HG03097 (cell line): ENCODE data around the gene PEAK1.
"Not testable (repeated sequence)": the region's sequence is repeated elsewhere in the genome, so short reads cannot be mapped to it uniquely, and the experiment has no call there.

Source experiments
- ATAC-seq: cut with Tn5 transposase; IDR thresholded peaks from one replicate; pipeline ENCODE4 v1.9.1; 2021; ENCODE audit not compliant: unreplicated experiment, low FRiP score

PEAK1 gene

DNA sequence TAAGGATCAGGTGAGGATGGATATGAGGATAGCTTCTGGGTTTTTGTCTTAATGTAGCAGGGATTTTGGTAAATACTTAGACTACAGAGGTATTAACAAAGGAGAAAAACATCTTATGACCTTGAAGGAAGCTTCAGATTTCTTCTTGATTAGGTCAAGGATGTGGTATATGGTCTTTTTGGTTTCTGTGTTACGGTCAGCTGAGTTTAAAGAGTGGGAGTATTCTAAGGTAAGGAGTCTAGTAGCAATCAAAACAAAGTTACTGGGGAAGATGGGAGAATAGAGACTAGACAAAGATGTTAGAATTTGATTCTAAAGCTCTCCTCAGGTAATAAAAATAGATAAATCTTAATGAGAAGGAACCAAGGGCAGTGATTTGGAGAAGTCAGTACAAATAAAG is 7.0 kb upstream of the PEAK1 start:
- no peak for ATAC-seq

DNA sequence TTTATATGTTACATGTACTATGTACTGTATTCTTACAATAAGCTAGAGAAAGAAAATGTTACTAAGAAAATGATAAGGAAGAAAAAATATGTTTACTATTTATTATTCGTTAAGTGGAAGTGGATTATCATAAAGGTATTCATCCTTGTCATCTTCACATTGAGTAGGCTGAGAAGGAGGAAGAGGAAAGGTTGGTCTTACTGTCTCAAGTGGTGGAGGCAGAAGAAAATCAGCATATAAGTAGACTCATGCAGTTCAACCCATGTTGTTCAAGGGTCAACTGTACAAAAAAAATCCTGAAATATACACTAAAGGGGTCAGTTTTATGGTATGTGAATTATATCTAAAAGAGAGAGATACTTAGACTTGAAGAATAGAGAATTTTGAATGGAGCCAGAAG is 6.5 kb upstream of the PEAK1 start:
- ATAC-seq = no peak

DNA sequence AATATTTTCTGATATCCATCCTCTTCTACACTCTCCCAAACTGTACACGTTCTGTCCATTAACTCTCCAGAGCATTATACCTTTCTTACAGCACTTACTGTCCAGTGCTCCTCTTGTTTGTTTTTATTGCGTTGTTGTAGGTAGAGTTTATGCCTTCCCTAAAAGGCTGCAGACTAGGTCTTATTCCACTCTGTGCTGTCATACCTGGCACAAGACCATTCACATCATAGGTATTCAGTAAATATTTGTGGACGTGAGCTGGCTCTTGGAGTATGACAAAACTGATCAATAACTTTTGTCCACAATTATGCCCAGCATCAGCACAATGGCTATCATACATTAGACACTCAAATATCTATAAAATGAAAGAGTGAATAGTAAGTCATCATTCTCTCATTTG is 5.2 kb upstream of the PEAK1 start:
- ATAC-seq = no peak

DNA sequence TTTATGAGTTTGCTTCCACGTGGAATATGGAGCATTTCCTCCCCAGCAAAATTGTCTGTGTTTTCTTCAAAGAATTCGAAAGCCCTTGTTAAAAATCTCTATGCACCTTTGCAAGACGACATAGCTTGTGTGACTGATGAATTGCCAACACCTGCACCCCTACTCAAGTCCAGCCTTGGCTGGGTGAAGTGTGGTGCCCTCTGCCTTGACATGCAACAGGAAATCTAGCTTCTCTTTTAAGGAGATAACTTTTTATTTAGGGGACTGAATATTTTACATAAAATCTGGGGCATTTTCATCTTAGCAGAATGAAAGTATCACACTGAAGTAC is 1.4 kb upstream of the PEAK1 start:
- ATAC-seq = no peak

DNA sequence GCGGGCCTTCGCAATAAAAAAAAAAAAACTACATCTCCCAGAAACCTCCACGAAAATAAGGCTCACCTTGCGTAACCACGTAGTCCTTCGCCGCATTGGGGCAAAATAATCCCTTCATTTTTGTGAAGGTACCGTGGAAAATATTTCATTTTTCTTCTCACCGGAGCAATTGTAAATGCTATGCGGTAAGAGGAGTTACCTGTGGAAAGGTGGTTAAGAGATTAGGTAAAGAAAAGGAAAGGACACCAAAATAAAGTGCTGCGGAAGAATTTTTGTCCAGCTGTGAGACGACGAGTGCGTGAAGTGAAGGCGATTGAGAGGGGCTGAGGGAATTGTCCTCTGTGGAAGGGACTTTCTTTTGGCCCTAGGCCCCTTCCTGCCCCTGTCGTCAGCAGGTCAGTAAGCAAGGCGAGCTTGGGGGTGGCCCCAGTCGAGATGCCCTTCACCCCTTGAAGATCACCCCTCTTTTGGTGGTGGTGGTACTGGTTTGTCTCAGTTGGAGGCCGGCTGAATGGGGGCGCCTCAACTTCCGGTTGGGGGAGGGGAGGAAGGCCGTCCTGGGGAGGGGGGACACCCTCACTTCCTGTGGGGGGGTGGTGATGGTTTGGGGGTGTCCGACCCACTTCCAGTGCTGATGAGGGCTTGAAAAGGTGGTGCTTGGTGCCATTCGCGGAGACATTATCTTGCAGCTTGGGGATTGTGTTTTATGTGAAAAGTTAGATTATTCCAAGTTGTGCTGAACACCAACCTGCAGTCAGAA is 886 bp upstream of the PEAK1 start, which contains the start of gene HMG20A:
Gene HMG20A (plus strand): TSS at position 279 of the 760 bp plus-strand sequence. CDS start 37,520 bp downstream, outside the sequence.
- ATAC-seq = peak; percentile 28

DNA sequence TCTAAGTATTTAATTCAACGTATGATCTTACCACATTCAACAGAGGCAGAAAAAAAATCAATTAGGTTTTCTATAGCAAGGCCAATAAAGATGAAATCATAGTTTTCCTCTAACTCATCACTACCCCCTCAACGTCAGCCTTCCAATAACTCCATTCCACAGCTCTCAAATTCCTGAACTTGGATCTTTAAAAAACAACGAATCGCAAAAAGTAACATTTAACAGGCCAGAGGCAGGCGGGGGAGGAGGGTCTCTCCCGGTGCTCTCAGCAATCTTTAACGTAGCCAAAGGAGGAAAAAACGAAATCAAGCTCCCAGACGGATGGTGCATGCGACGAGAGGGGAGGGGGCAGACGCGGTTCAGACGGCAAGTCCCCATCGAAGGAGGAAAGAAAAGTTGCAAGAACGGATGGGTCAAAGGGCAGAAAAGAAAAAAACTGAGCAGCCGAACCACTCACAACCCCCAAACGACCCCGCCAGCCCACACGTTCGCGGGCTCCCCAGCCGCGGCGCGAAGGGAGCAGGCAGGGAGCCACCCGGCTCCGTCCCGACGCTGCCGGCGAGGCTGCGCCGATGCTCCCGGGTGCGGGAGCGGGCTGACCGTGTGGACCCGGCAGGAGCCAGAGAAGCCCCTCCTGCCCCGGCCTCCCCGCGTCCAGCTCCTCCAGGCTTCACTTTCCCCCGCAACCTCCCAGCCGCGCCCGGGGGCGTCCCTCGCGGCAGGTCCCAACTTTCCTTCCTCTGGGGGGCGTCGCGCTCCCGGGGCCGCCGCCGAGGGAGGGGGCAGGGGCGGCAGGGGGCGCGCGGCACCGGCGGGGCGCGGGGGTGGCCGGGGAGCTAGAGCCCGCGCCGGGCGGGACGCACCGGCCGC is 703 bp downstream of the PEAK1 start:
- ATAC-seq = peak; percentile 27

DNA sequence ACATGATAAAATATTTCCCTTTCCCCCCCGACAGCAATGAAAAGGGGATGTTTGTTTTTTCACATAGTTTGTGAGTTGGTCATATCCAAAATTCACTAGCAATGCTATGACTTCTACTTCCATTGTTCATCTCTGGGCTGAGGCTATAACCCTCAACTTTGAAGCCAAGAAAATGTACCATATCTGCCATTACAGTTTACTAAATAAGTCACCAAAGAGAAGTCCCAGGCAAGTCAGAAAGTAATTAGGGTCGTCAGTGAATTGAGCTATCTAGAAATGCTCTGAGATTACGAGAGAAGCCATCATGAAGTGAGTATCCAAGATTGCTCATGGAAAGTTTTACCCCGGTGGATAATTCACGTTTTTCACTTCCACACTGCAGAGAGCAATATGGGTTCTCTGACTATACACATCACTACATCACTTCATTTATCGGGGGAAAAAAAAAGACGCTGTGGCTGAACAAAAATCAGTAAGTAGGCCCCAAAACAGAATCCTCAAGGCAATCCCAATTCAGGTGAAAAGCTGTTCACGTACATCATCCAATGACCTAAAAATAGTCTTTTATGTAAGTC is 1.4 kb downstream of the PEAK1 start:
- ATAC-seq = no peak

DNA sequence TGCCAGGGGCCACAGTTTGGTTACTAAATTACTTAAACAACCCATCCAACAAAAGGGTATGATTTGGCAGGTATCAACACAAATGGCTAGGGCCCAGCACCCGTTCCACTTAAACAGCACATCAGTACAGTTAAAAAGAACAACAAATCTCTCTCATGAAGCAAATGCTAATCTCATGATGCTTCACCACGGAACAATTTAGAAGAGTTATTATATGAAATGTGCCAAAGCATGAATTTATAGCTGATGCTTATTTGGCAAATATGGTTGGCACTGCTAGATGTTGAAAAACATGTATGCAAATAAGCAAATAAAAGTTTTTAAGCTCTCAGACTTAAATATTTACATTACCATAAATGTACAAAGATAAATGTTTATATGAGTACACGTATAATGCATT is 2.3 kb downstream of the PEAK1 start:
- ATAC-seq = no peak

DNA sequence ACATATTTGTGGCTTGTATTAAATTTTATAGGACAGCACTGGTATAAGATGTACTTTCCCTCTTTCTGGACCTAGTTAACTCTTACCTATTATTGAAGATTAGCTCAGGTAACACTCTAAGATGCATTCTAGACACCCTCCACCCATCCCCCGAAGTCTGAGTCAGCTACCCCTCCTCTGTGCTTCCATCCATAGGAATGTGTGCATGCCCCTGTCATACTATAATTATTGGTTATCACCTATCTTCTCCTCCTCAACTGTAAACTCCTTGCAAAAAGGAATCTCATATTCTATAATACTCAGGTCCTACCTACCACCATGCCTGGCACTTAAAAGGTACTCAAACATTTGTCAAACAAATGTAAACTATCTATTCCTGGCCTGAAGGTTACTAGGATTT is 3.0 kb downstream of the PEAK1 start:
- no peak for ATAC-seq

DNA sequence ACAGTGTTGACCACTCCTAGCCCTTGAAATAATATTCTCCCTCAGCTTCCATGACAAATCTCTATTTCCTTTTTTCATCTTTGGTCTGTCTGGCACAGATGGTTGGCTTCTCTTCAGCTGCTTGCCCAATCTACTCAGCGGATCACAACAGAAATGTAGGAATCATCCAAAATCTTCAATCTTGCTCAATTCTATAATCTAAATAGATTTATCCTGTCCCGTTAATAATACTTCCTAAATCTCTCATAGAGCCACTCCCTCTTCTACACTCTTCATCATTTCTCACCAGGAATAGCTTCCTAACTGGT is 3.8 kb downstream of the PEAK1 start:
- no peak for ATAC-seq

DNA sequence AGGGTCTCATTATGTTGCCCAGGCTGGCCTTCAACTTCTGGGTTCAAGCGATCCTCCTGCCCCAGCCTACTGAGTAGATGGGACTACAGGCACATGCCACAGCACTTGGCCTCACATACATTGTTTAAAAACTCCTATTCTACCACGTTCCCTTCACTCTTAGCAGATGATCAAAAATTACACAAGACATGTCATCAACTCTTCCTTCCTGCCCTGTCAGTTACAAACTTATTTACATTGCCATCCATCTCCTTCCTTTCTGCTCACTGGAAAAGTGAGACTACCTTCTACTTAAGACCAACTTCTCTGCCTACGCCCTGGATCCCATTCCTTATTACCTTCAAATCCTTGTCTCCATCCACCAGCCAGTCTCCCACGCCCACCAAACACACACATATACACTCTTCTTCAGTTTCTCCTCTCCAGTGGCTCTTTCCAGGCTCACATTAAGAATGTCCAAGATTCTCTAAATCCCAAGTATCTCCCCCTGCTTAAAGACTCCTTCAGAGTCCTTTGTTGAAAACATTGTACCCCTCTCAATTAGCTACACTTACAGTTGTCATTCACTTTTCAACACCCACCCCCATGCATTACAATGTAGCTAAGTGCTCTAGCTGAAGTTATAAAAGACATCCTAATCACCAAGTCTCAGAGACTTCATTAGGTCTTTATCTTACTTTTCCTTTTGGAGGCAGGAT is 4.3 kb downstream of the PEAK1 start:
- ATAC-seq = no peak

DNA sequence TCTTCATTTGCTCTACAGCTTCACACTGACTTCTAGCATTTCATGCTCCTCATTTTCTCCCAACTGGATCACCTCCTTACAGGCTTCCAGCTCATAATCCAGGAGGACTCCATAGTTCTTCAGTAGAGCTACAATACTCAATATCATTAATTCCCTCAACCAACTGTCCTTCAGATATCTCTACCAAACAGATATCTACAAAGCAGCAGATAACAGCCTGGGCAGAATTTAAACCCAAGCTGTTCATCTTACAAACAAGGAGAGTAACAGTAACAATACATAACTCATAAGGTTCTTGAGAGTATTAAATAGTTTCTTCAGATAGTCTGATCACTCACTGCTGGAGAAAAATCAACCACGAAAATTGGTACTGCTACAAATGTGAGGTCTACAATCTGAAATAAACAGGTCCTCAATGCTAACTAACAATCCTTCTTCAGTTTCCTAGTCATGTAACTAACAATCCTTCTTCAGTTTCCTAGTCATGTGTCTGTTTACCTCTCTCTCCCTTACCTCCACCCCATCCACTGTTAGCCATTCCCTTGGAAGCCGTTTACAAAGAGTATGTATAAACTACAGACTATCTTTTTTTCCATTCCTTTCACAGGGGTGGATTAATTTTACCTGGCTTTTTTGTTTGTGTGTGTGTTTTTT is 5.0 kb downstream of the PEAK1 start:
- ATAC-seq = no peak

DNA sequence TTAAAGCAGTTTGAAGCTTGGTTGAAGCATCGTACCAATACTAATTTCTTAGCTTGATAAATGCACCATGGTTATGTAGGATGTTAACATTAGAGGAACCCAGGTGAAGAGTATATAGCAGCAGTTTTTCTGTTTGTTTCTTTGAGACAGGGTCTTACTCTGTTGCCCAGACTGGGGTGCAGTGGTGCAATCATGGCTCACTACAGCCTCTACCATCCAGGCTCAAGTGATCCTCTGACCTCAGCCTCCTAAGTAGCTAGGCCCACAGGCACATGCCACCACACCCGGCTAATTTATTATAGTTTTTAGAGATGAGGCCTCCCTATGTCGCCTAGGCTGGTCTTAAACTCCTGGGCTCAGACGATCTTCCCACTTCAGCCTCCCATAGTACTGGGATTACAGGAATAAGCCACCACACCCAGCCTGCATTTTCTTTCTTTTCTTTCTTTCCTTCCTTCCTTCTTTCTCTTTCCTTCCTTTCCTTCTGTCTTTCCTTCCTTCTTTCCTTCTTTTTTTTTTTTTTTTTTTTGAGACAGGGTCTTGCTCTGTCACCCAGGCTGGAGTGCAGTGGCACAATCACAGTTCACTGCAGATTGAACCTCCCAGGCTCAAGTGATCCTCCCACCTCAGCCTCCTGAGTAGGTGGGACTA is 6.1 kb downstream of the PEAK1 start:
- no peak for ATAC-seq

DNA sequence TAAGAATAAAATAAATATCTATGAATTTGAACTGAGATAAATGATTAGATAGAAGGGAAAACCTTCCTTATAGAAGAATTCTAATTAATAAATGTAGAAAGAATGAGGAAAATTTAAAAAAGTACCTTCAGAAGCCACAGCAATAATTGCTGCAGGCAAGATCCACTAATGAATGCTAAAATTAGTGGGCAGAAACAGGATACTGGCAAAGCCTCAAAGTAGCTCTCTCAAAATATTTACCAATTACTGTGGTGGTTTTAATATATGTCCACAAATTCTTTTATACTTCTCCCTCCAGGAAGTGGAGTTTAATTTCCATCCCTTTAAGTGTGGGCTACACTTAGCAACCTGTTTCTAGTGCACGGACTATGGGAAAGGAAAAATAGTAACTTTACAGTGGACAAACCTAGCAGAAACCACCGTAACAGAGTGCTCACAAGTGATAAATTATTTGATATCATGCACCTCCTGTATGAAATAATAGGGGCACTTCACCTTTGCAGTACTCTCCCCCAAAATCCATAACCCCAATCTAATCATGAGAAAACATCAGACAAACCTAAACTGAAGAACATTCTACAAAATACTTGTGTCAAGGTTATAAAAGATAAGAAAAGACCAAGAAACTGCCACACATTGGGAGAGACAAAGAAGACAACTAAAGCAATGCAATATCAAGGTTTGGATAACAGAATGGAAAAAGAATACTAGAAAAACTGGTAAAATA is 6.8 kb downstream of the PEAK1 start:
- ATAC-seq = no peak

DNA sequence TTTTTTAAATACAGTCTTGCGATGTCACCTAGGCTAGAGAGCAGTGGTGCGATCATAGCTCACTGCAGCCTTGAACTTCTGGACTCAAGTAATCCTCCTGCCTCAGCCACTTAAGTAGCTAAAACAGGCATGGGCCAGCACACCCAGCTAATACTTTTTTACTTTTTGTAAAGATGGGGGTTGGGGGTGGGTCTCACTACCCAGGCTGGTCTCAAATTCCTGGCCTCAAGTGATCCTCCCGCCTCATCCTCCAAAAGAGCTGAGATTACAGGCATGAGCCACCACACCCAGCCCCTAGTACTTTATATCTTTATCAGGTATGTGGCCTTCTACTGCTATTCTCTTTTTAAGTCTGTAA is 8.3 kb downstream of the PEAK1 start:
- ATAC-seq = no peak

DNA sequence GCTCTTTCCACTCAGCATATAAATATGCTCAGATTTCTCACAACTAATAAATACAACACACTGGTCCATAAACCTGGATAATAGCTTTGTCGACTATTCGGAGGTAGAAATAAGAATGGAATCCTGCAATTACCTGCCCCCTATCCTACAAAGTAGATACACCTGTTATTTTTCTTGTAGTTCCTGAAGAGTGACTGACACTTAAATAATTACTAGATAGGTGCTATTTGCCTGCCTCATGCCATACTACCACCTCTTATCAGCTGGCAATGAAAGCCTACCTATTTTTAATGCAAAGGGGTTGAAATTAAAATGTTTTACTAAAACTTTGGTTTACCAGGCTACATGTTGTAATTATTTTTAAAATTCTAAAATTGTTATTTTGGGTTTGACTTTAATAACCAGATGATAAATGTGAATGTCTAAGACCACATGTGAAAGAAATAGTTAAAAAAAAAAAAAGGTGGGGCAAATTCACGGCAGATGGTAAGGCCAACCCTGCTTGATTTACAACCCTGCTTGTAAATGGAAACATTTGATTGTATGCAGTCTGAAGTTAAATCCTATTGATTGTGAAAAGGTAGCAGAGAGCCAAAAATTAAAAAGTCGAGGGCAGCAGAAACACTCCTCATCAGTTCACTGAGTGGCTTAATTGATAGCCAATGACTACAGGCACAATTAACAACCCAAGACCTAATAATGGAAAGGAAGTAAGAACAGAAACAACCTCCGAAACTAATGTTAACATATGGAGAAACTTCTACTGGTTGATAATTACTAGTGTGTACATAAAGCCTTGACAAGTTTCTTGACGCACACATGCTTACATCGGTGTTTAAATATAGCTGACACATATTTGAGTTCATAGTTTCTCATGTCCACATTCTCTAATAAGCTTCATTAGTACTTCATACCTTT is 8.9 kb downstream of the PEAK1 start:
- no peak for ATAC-seq

DNA sequence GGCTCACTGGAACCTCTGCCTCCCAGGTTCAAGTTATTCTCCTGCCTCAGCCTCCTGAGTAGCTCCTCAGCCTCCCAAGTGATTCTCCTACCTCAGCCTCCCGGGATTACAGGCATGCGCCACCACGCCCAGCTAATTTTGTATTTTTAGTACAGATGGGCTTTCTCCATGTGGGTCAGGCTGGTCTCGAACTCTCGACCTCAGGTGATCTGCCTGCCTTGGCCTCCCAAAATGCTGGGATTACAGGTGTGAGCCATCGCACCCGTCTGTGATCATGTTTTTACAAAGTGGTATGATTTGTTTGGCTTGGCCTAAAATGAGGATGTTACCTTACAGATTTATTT is 9.8 kb downstream of the PEAK1 start:
- not testable (repeated sequence) for ATAC-seq

DNA sequence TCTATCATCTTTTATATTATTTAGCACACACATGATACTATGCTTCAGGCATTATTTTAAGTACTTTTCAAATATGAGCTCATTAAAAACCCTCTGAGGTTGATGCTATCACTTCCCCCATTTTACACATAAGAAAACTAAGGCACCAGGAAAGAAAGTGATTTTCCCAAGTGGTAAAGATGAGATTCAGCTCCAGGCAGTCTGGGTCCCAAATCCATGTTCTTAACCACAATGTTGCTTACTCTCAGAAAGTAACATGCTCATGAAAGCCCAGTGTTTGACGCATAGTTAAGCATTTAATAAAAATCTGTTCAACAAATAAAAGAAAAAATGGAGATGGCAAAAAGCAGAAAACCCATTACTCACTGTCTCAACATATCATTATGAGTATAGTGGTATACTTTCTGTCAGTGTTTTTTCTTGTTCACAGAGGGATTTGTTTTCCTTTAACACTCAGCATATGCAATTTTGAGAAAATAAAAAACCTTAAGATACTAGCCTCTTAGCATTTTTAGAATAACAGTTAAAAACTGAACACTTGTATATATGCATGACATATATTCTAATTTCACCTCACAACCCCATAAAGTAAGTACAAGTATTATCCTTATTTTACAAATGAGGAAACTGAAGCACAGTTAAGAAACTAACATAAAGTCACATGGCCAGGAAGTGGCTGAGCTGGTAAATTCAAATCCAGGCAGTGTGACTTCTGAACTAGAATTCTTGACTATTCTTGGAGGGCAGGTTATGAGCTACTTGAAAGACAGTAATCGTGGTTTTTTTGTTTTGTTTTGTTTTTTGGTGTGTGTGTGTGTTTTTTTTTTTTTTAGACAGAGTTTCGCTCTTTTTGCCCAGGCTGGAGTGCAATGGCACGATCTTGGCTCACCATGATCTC is 10.4 kb downstream of the PEAK1 start:
- peak; percentile 51 for ATAC-seq
